Trophoblast cell (in vitro differentiated cells and primary cell): ENCODE measurements around the gene CILP.
"Not testable (repeated sequence)": the region's sequence is repeated elsewhere in the genome, so short reads cannot be mapped to it uniquely, and the experiment has no call there.

Source experiments
- DNase-seq, 2 donors: peaks; one replicate each; pipeline ENCODE4 v3.0.0-alpha.2; 2016
- H2AFZ ChIP-seq: 2 replicates; pipeline ENCODE4 v1.6.1; 2013; ENCODE audit warnings: low read length, moderate library complexity, mild to moderate bottlenecking; ENCODE audit not compliant: insufficient read depth, poor library complexity
- H2AK5ac ChIP-seq: 2 replicates; pipeline ENCODE4 v1.6.1; 2013; ENCODE audit warnings: mild to moderate bottlenecking, low read length
- H2BK120ac ChIP-seq: 2 replicates; pipeline ENCODE4 v1.6.1; 2013; ENCODE audit warnings: low read length, mild to moderate bottlenecking, moderate library complexity; ENCODE audit not compliant: insufficient read depth, poor library complexity
- H2BK12ac ChIP-seq: 2 replicates; pipeline ENCODE4 v1.6.1; 2013; ENCODE audit warnings: mild to moderate bottlenecking, low read length, moderate library complexity
- H2BK5ac ChIP-seq: 2 replicates; pipeline ENCODE4 v1.6.1; 2013; ENCODE audit warnings: low read length, low read depth, moderate library complexity, mild to moderate bottlenecking; ENCODE audit not compliant: poor library complexity
- H3K14ac ChIP-seq: 2 replicates; pipeline ENCODE4 v1.6.1; 2013; ENCODE audit warnings: mild to moderate bottlenecking, low read length
- H3K18ac ChIP-seq: 2 replicates; pipeline ENCODE4 v1.6.1; 2013; ENCODE audit warnings: mild to moderate bottlenecking, low read length
- H3K23ac ChIP-seq: 2 replicates; pipeline ENCODE4 v1.6.1; 2013; ENCODE audit warnings: low read length
- H3K27ac ChIP-seq: 2 replicates; pipeline ENCODE4 v1.5.1; 2013; ENCODE audit warnings: low read depth, mild to moderate bottlenecking, inconsistent platforms, low read length, moderate library complexity
- H3K27me3 ChIP-seq: 2 replicates; pipeline ENCODE4 v1.6.1; 2013; ENCODE audit warnings: inconsistent platforms, mild to moderate bottlenecking, low read length, moderate library complexity; ENCODE audit not compliant: insufficient read depth
- H3K36me3 ChIP-seq, 2 experiments: 1 replicate in 1 of 2; 2 replicates in 1 of 2; pipeline ENCODE4 v1.6.1; 2013; ENCODE audit warnings: low read length in 2 of 2, mild to moderate bottlenecking in 2 of 2, moderate library complexity in 1 of 2; ENCODE audit not compliant: insufficient read depth in 2 of 2, control insufficient read depth in 1 of 2
- H3K4ac ChIP-seq: 2 replicates; pipeline ENCODE4 v1.6.1; 2013; ENCODE audit warnings: low read depth, mild to moderate bottlenecking, low read length, moderate library complexity
- H3K4me1 ChIP-seq, 2 experiments: 1 replicate in 1 of 2; 2 replicates in 1 of 2; pipeline ENCODE4 v1.6.1; 2013; ENCODE audit warnings: low read length in 2 of 2, mild to moderate bottlenecking in 2 of 2, moderate library complexity in 1 of 2; ENCODE audit not compliant: insufficient read depth in 2 of 2, control insufficient read depth in 1 of 2
- H3K4me2 ChIP-seq: 2 replicates; pipeline ENCODE4 v1.6.1; 2013; ENCODE audit warnings: inconsistent platforms, mild to moderate bottlenecking, low read length, moderate library complexity
- H3K4me3 ChIP-seq: 2 replicates; pipeline ENCODE4 v1.5.1; 2013; ENCODE audit warnings: mild to moderate bottlenecking, low read depth, low read length, inconsistent platforms
- H3K79me1 ChIP-seq: one replicate; pipeline ENCODE4 v1.6.1; 2013; ENCODE audit warnings: low read length
- H3K79me2 ChIP-seq: 2 replicates; pipeline ENCODE4 v1.6.1; 2013; ENCODE audit warnings: low read length, mild to moderate bottlenecking; ENCODE audit not compliant: control insufficient read depth, insufficient read depth, poor library complexity
- H3K9ac ChIP-seq: 2 replicates; pipeline ENCODE4 v1.6.1; 2013; ENCODE audit warnings: mild to moderate bottlenecking, low read length
- H3K9me3 ChIP-seq: 2 replicates; pipeline ENCODE4 v1.6.1; 2013; ENCODE audit warnings: low read depth, mild to moderate bottlenecking, control low read depth, inconsistent platforms, low read length; ENCODE audit not compliant: insufficient read depth
- H4K12ac ChIP-seq: 2 replicates; pipeline ENCODE4 v1.6.1; 2013; ENCODE audit warnings: low read depth, mild to moderate bottlenecking, low read length, moderate library complexity
- H4K8ac ChIP-seq: 2 replicates; pipeline ENCODE4 v1.6.1; 2013; ENCODE audit warnings: low read depth, mild to moderate bottlenecking, low read length, moderate library complexity
- H4K91ac ChIP-seq: one replicate; pipeline ENCODE4 v1.6.1; 2013; ENCODE audit warnings: low read depth, mild to moderate bottlenecking, low read length, moderate library complexity
- whole genome bisulfite sequencing: extraction: QIAGEN DNeasy Blood & Tissue Kit; methylation state at CpG from one replicate; pipeline ENCODE4 v1.1.7; 2013; ENCODE audit warnings: missing lambda C conversion rate; ENCODE audit not compliant: insufficient read length, insufficient coverage; ENCODE audit errors: extremely low coverage; 5-methylcytosine and 5-hydroxymethylcytosine counted together

CILP gene

DNA sequence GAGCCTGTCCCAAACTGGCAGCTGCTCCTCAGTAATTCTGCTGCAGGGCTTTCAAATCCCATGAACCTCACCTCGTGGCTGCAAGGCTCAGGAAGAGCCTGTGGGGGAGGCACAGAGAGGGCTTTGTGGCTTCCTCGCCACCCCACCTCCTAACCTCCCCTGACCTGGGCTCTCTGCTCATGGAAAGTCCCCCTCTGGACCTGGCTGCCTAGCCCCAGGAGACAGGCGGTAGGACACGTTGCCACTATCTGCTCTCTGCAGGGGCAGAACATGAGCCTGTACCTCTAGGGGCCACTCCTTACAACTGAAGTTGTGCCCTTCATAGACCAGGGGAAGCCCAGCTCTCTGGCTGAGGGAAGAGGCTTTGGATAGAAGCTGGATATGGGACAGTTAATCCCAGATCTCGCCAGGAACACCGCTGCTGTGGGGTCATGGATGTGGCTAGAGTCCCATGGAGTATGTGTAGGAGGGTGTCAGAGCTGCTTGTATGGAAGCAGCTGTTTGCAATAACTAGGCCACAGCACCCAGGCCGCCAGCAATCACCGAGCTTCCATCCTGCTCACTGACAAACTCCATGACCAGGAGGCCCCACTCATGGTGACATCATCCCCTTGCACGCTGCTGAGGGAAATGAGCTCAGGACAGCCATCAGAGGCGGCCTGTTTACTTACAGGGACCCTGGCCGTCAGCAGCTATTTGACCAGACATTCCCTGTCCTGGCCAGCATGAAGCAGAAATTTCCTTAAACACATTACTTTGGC, 34.0 kb upstream of the CILP start:
- Histone ChIP-seq H3K4me2 (no peak overlapping the region), H2AK5ac (no peak overlapping the region), H3K4me1 (peaks cover 28 to 31% of the 10 kb centered on the region in 2 experiments), H4K12ac (no peak overlapping the region), H2BK12ac (no peak overlapping the region), H3K36me3 (no peaks in the 10 kb centered on the region), H3K9ac (no peak overlapping the region), H3K23ac (no peak overlapping the region), H2BK5ac (no peak overlapping the region), H2BK120ac (no peak overlapping the region), H3K27me3 (no peaks in the 10 kb centered on the region), H4K91ac (peak overlapping the region; percentile 49), H3K4ac (no peak overlapping the region), H3K79me2 (no peaks in the 10 kb centered on the region), H3K27ac (peak overlapping the region; percentile 35), H3K18ac (no peak overlapping the region), H3K9me3 (peaks cover 4% of the 10 kb centered on the region), H2AFZ (no peak overlapping the region), H3K4me3 (no peak overlapping the region), H3K14ac (peak overlapping the region; percentile 7), H3K79me1 (peaks cover 14% of the 10 kb centered on the region), H4K8ac (no peak overlapping the region)
- DNase-seq, result no peak
- no CpG with 5 or more reads among the region's 11 CpGs for WGBS

DNA sequence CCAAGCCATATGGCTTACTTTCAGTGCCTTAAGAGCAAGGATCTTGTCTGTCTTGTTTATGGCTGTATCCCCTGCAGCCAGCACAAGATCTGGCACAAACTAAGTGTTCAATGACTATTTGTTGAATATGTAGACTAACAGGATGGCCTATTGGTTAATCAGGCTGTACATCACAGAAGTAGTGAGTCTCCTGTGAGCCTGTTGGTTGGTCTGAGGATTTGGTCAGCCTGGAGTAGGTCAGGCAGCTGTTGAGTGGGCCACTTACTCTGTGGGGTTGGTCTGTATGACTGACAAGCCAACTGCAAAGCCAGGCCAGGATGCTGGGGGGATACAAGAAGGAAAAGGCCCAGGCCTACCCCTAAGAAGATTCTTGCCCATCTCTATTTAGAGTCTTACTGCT, 33.4 kb upstream of the CILP start:
- H2AK5ac ChIP-seq, result no peak overlapping the region
- no peak overlapping the region for H3K4me3 ChIP-seq
- no peak overlapping the region for H3K23ac ChIP-seq
- peaks cover 4% of the 10 kb centered on the region for H3K9me3 ChIP-seq
- H3K79me2 ChIP-seq, result no peaks in the 10 kb centered on the region
- H2BK5ac ChIP-seq, result no peak overlapping the region
- no peak overlapping the region for H2AFZ ChIP-seq
- no peak overlapping the region for H3K4ac ChIP-seq
- H2BK120ac ChIP-seq, result no peak overlapping the region
- no peak for DNase-seq
- H3K4me2 ChIP-seq, result no peak overlapping the region
- H3K36me3 ChIP-seq, result no peaks in the 10 kb centered on the region
- no peak overlapping the region for H3K27ac ChIP-seq
- no peak overlapping the region for H3K18ac ChIP-seq
- H3K27me3 ChIP-seq, result no peaks in the 10 kb centered on the region
- H3K79me1 ChIP-seq, result peaks cover 14% of the 10 kb centered on the region
- no peak overlapping the region for H4K12ac ChIP-seq
- no peak overlapping the region for H2BK12ac ChIP-seq
- no peak overlapping the region for H4K8ac ChIP-seq
- peak overlapping the region; percentile 17 for H4K91ac ChIP-seq
- no peak overlapping the region for H3K14ac ChIP-seq
- no peak overlapping the region for H3K9ac ChIP-seq
- H3K4me1 ChIP-seq, result peaks cover 27 to 31% of the 10 kb centered on the region in 2 experiments

DNA sequence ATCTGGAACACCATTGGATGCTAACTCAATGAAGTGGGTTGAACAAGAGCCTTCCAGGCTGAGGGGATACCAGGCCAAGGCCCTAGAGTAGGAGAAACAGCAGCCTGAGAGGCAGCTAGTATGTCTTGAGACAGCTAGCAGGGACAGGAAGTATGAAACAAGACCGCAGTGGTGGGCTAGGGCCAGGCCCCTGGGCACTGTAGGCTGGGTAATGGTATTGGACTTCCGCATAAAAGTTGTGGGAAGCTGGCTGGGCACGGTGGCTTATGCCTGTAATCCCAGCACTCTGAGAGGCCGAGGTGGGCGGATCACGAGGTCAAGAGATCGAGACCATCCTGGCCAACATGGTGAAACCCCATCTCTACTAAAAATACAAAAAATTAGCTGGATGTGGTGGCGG, 25.2 kb upstream of the CILP start:
- H3K79me2 ChIP-seq, H4K12ac ChIP-seq, H3K23ac ChIP-seq, H3K18ac ChIP-seq, H3K27me3 ChIP-seq, H2AK5ac ChIP-seq, H2BK5ac ChIP-seq, H3K79me1 ChIP-seq, H3K27ac ChIP-seq, H3K14ac ChIP-seq, H2AFZ ChIP-seq, H3K9me3 ChIP-seq, H3K4me3 ChIP-seq, H3K4me1 ChIP-seq, H4K91ac ChIP-seq, H3K9ac ChIP-seq, H2BK120ac ChIP-seq, H3K36me3 ChIP-seq, DNase-seq, H2BK12ac ChIP-seq, H4K8ac ChIP-seq, H3K4me2 ChIP-seq, H3K4ac ChIP-seq: not testable (repeated sequence)
- WGBS, result no CpG with 5 or more reads among the region's 8 CpGs

DNA sequence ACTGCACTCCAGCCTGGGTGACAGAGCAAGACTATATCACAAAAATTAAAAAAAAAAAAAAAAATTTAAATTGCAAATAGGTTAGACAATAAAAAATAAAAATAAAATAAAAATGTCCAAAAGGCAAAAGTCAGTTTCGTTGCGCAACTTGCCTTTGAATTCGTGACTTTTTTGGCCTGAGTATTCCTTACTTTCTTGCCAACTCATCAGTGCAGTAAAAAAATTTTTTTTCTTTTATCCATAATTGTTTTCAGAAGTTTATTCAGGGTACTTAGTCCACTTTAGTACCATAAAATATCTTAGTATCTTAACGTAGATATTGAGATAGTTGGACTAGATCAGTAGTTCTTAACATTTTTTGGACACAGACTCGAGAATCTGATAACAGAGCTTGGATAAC, 22.4 kb upstream of the CILP start:
- H3K18ac ChIP-seq, result no peak overlapping the region
- H3K4me2 ChIP-seq, result no peak overlapping the region

More for the DNA sequence above, 22.4 kb upstream of the CILP start:
- Histone ChIP-seq H2BK5ac (no peak overlapping the region), H3K14ac (no peak overlapping the region), H3K9me3 (no peaks in the 10 kb centered on the region), H3K23ac (no peak overlapping the region), H4K12ac (no peak overlapping the region), H2BK120ac (no peak overlapping the region), H4K91ac (no peak overlapping the region), H3K27ac (no peak overlapping the region), H2AFZ (no peak overlapping the region), H2AK5ac (no peak overlapping the region), H3K4ac (no peak overlapping the region), H3K4me1 (no peaks in the 10 kb centered on the region), H2BK12ac (no peak overlapping the region), H3K9ac (no peak overlapping the region), H3K79me1 (no peaks in the 10 kb centered on the region), H3K27me3 (no peaks in the 10 kb centered on the region), H4K8ac (no peak overlapping the region), H3K4me3 (no peak overlapping the region), H3K36me3 (no peaks in the 10 kb centered on the region), H3K79me2 (no peaks in the 10 kb centered on the region)
- no peak for DNase-seq
- WGBS, result no CpG with 5 or more reads among the region's 5 CpGs
